Thyroid gland (tissue), 4 donors: ENCODE data around the gene LANCL3.

Experiments
- CTCF ChIP-seq, 6 experiments: fragments of 200-600 bp in 3 of 6; fragments of 450-650 bp in 3 of 6; sonication (generic) in 3 of 6; IDR thresholded peaks; one replicate each; pipeline ENCODE4 v1.5.1; 2016 to 2019; ENCODE audit warnings: antibody characterized with exemption in 6 of 6, mild to moderate bottlenecking in 2 of 6, inconsistent platforms in 1 of 6, moderate library complexity in 1 of 6
- POLR2A ChIP-seq, 2 donors: fragments of 450-650 bp; IDR thresholded peaks; one replicate each; pipeline ENCODE4 v1.6.1; 2017; ENCODE audit warnings: antibody characterized with exemption in 2 of 2, mild to moderate bottlenecking in 2 of 2, moderate library complexity in 1 of 2

- TF ChIP-seq POLR2A (IDR thresholded peaks at IDR 0.05) (no peak), CTCF (IDR thresholded peaks at IDR 0.05) (no peak)
These were observed 106.3 kb downstream of the LANCL3 start for GRCh38 chrX:37677765-37678164.
